ENCODE results near the gene DNAJB4. TPM values are rescaled to one million over a fixed set of nuclear protein-coding genes. Genes with fewer than 3 reads are reported as not detected.
A peak's percentile ranks its signal among the peaks of the same experiment; 100 is the strongest.
"Not testable (repeated sequence)": the region's sequence is repeated elsewhere in the genome, so short reads cannot be mapped to it uniquely, and the experiment has no call there.

Gene DNAJB4
- total and polyA plus RNA-seq, 7 donors, result 7.8 to 41.7 (median 29.6) TPM

- no peaks in the 10 kb centered on the region for H3K27me3 ChIP-seq
- H3K27ac ChIP-seq, result peak within 1 kb of the TSS; percentile 91 to 99 (median 97)
- intact Hi-C loops (cut with DNase I), result loop anchor here (1.0 to 10.0 kb wide), 5 partner anchors 25 to 394 kb away; partner anchors contain the start of genes DNAJB4 and ZZZ3
- DNase-seq, result peak; percentile 98
- no peaks in the 10 kb centered on the region for H3K9me3 ChIP-seq
- WGBS, 2 donors, result 0% methylated on average over 57 of the region's 57 CpGs
- TF ChIP-seq POLR2A (IDR thresholded peaks at IDR 0.05), result peak; percentile 58 to 63
- peak; percentile 67 to 87 (median 80) for TF ChIP-seq POLR2AphosphoS5 (IDR thresholded peaks at IDR 0.05)
- peak in 1 of 4 donors; percentile 32 for TF ChIP-seq EP300 (IDR thresholded peaks at IDR 0.05)
- TF ChIP-seq, protein P1, sequence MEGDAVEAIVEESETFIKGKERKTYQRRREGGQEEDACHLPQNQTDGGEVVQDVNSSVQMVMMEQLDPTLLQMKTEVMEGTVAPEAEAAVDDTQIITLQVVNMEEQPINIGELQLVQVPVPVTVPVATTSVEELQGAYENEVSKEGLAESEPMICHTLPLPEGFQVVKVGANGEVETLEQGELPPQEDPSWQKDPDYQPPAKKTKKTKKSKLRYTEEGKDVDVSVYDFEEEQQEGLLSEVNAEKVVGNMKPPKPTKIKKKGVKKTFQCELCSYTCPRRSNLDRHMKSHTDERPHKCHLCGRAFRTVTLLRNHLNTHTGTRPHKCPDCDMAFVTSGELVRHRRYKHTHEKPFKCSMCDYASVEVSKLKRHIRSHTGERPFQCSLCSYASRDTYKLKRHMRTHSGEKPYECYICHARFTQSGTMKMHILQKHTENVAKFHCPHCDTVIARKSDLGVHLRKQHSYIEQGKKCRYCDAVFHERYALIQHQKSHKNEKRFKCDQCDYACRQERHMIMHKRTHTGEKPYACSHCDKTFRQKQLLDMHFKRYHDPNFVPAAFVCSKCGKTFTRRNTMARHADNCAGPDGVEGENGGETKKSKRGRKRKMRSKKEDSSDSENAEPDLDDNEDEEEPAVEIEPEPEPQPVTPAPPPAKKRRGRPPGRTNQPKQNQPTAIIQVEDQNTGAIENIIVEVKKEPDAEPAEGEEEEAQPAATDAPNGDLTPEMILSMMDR (IDR thresholded peaks at IDR 0.05), result peak; percentile 61 to 80 (median 66)
- H3K4me1 ChIP-seq, result peaks cover 0 to 47% (median 44%) of the 10 kb centered on the region in 4 donors
- no peaks in the 10 kb centered on the region for H3K36me3 ChIP-seq
- H3K4me3 ChIP-seq, result peak within 1 kb of the TSS; percentile 63 to 85 (median 82)
These were observed 25.5 kb upstream of the DNAJB4 start, which contains the start of gene FUBP1 for GRCh38 chr1:77978969-77979876. Gene FUBP1 (minus strand): TSS chr1:77979072. CDS start chr1:77979004, 68 bp downstream.

DNA sequence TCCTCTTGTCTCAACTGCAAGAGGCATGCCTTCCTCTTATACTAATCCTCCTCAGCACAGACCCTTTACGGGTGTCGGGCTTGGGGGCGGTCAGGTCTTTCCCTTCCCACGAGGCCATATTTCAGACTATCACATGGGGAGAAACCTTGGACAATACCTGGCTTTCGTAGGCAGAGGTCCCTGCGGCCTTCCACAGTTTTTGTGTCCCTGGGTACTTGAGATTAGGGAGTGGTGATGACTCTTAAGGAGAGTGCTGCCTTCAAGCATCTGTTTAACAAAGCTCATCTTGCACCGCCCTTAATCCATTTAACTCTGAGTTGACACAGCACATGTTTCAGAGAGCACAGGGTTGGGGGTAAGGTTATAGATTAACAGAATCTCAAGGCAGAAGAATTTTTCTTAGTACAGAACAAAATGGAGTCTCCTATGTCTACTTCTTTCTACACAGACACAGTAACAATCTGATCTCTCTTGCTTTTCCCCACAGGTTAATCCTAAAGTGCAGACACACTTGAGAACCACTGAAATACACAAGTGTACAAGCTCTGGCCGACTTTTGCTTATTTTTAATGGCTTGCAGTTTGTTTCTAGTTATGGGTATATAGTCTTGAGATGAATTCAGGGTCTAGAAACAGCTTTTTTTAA lies 21.3 kb upstream of the DNAJB4 start:
- Histone ChIP-seq H3K27ac (peak overlapping the region in 2 of 4 donors; percentile 9 to 33), H3K4me1 (peaks cover 0 to 27% (median 19%) of the 10 kb centered on the region in 4 donors)
- H3K36me3 ChIP-seq; H3K9me3 ChIP-seq; H3K27me3 ChIP-seq; intact Hi-C loops (cut with DNase I); DNase-seq; H3K4me3 ChIP-seq: not testable (repeated sequence)
- WGBS, 2 donors, result 44 to 78% methylated on average over 8 of the region's 8 CpGs

DNA sequence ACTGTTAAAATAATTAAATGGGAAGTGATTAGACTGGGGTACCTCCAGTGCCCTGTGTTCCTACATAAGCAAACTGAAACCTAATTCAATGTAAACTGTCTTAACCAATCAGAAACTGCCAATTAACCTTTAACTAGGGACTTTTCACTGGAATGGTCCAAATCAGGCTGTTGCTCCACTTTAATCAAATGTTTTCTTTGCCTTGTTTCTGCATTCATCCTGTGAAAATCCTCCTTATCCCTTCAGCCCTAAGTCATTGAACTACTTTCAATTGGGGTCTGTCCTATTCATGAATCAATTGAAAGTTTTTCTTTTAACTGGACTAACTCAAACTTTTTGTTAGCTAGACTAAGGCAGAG lies 20.8 kb upstream of the DNAJB4 start:
- intact Hi-C loops (cut with DNase I), result no loop called here
- Histone ChIP-seq H3K4me1 (peaks cover 0 to 27% (median 19%) of the 10 kb centered on the region in 4 donors), H3K9me3 (no peaks in the 10 kb centered on the region), H3K27ac (peak overlapping the region in 2 of 4 donors; percentile 9 to 33), H3K27me3 (no peaks in the 10 kb centered on the region), H3K36me3 (no peaks in the 10 kb centered on the region), H3K4me3 (no peak overlapping the region)
- TF ChIP-seq POLR2A (IDR thresholded peaks at IDR 0.05), result no peak
- TF ChIP-seq, protein P1 (IDR thresholded peaks at IDR 0.05), result no peak
- TF ChIP-seq EP300 (IDR thresholded peaks at IDR 0.05), result no peak
- TF ChIP-seq POLR2AphosphoS5 (IDR thresholded peaks at IDR 0.05), result no peak
- DNase-seq, result no peak

DNA sequence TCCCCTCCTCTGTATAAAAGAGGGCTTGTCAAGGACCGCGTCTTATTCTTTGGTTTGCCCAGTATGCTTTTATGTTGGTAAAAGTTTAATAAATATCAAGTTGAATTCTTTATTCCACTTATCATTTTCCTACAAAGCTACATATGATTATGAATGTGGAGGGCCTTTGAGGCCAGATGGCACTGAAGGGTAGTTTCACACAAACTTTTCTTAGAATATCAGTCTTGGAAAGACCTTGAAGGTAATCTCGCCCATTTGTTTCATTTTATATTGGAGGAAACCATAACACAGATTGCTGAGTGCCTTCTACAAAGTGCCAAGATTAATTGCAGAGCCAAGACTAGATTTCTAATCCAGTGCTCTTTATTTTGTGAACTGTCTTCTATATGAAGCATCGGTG lies 20.1 kb upstream of the DNAJB4 start:
- intact Hi-C loops (cut with DNase I), result no loop called here
- TF ChIP-seq POLR2A (IDR thresholded peaks at IDR 0.05), result no peak
- TF ChIP-seq EP300 (IDR thresholded peaks at IDR 0.05), result no peak
- TF ChIP-seq POLR2AphosphoS5 (IDR thresholded peaks at IDR 0.05), result no peak
- TF ChIP-seq, protein P1 (IDR thresholded peaks at IDR 0.05), result no peak
- Histone ChIP-seq H3K9me3 (no peaks in the 10 kb centered on the region), H3K4me1 (peaks cover 0 to 26% (median 19%) of the 10 kb centered on the region in 4 donors), H3K4me3 (no peak overlapping the region), H3K27ac (peak overlapping the region; percentile 2 to 20 (median 10)), H3K27me3 (no peaks in the 10 kb centered on the region), H3K36me3 (no peaks in the 10 kb centered on the region)
- no peak for DNase-seq
- 95 to 98% methylated on average over 4 of the region's 4 CpGs for WGBS, 2 donors

GRCh38 chr1:77986810-77987209 lies 17.9 kb upstream of the DNAJB4 start:
- Histone ChIP-seq H3K27ac (no peak overlapping the region), H3K4me3 (no peak overlapping the region), H3K9me3 (no peaks in the 10 kb centered on the region), H3K27me3 (no peaks in the 10 kb centered on the region), H3K4me1 (peaks cover 0 to 24% (median 7%) of the 10 kb centered on the region in 4 donors), H3K36me3 (no peaks in the 10 kb centered on the region)
- TF ChIP-seq POLR2A (IDR thresholded peaks at IDR 0.05), result no peak
- no peak for TF ChIP-seq EP300 (IDR thresholded peaks at IDR 0.05)
- TF ChIP-seq, protein P1 (IDR thresholded peaks at IDR 0.05), result no peak
- TF ChIP-seq POLR2AphosphoS5 (IDR thresholded peaks at IDR 0.05), result no peak
- DNase-seq, result no peak
- intact Hi-C loops (cut with DNase I), result no loop called here
